Astrocyte (in vitro differentiated cells and primary cell): ENCODE results near the gene UBL4A.

Experiments
- CTCF ChIP-seq: IDR thresholded peaks from 2 replicates; pipeline ENCODE4 v1.5.1; 2011; ENCODE audit warnings: low read depth, mild to moderate bottlenecking, inconsistent platforms, low read length, moderate library complexity; ENCODE audit not compliant: insufficient read depth
- EZH2 ChIP-seq: IDR thresholded peaks from 2 replicates; pipeline ENCODE4 v1.6.1; 2012; ENCODE audit warnings: mild to moderate bottlenecking, low read length, inconsistent platforms; ENCODE audit not compliant: insufficient read depth

- TF ChIP-seq CTCF (no peak), EZH2 (no peak)
Measured at GRCh38 chrX:154481195-154481594, 5.2 kb downstream of the UBL4A start.
